SK-N-SH treated with all-trans-retinoic acid at 6 μM for 48 hours (cell line): ENCODE data around the gene NPLOC4.

Experiments used
- ATAC-seq: fragments of 200-7000 bp; cut with Tn5 transposase; 3 replicates; pipeline ENCODE4 v1.9.1; 2020; ENCODE audit warnings: mild to moderate bottlenecking, moderate library complexity
- ARNTL ChIP-seq: fragments of 450-650 bp; formaldehyde crosslinking; IDR thresholded peaks from 2 replicates; pipeline ENCODE4 v1.5.0; 2020; ENCODE audit warnings: low read depth, mild to moderate bottlenecking, moderate library complexity, borderline replicate concordance
- BACH2 ChIP-seq: fragments of 250-450 bp; sonication (Bioruptor Pico); IDR thresholded peaks from 2 replicates; pipeline ENCODE4 v1.9.0; 2021; ENCODE audit warnings: mild to moderate bottlenecking, borderline replicate concordance
- CSDC2 ChIP-seq: fragments of 250-450 bp; sonication (Bioruptor Pico); IDR thresholded peaks from 2 replicates; pipeline ENCODE4 v1.5.0; 2020; ENCODE audit warnings: mild to moderate bottlenecking, moderate library complexity
- ESRRG ChIP-seq: fragments of 250-450 bp; sonication (Bioruptor Pico); IDR thresholded peaks from 2 replicates; pipeline ENCODE4 v1.6.1; 2021; ENCODE audit warnings: mild to moderate bottlenecking
- GLIS3 ChIP-seq: fragments of 250-450 bp; sonication (Bioruptor Pico); IDR thresholded peaks from 2 replicates; pipeline ENCODE4 v1.5.0; 2020; ENCODE audit warnings: mild to moderate bottlenecking, moderate library complexity
- ISL1 ChIP-seq: fragments of 250-450 bp; sonication (Bioruptor Pico); IDR thresholded peaks from 2 replicates; pipeline ENCODE4 v2.1.2; 2022; ENCODE audit warnings: mild to moderate bottlenecking, moderate library complexity
- OSR1 ChIP-seq: fragments of 250-450 bp; sonication (Bioruptor Pico); IDR thresholded peaks from 2 replicates; pipeline ENCODE4 v1.8.0; 2022; ENCODE audit warnings: moderate library complexity, mild to moderate bottlenecking, inconsistent platforms
- PATZ1 ChIP-seq: fragments of 250-450 bp; sonication (Bioruptor Pico); IDR thresholded peaks from 2 replicates; pipeline ENCODE4 v1.8.0; 2020; ENCODE audit warnings: mild to moderate bottlenecking, moderate library complexity, borderline replicate concordance
- PPARA ChIP-seq: fragments of 250-450 bp; sonication (Bioruptor Pico); IDR thresholded peaks from 2 replicates; pipeline ENCODE4 v1.5.0; 2020; ENCODE audit warnings: mild to moderate bottlenecking, borderline replicate concordance
- SNAI2 ChIP-seq: fragments of 250-450 bp; sonication (Bioruptor Pico); IDR thresholded peaks from 2 replicates; pipeline ENCODE4 v1.5.0; 2020; ENCODE audit warnings: mild to moderate bottlenecking, moderate library complexity
- TCF4 ChIP-seq: fragments of 250-450 bp; sonication (Bioruptor Pico); IDR thresholded peaks from 2 replicates; pipeline ENCODE4 v1.8.0; 2021; ENCODE audit warnings: mild to moderate bottlenecking, moderate library complexity, borderline replicate concordance
- TOX ChIP-seq: fragments of 250-450 bp; sonication (Bioruptor Pico); IDR thresholded peaks from 2 replicates; pipeline ENCODE4 v1.8.0; 2021; ENCODE audit warnings: mild to moderate bottlenecking, moderate library complexity, borderline replicate concordance
- TSHZ2 ChIP-seq: fragments of 250-450 bp; sonication (Bioruptor Pico); IDR thresholded peaks from 2 replicates; pipeline ENCODE4 v1.5.0; 2020; ENCODE audit warnings: mild to moderate bottlenecking, moderate library complexity
- ZC3H10 ChIP-seq: fragments of 250-450 bp; sonication (Bioruptor Pico); IDR thresholded peaks from 2 replicates; pipeline ENCODE4 v1.5.1; 2021; ENCODE audit warnings: mild to moderate bottlenecking, moderate library complexity
- ZFP3 ChIP-seq: fragments of 250-450 bp; sonication (Bioruptor Pico); IDR thresholded peaks from 2 replicates; pipeline ENCODE4 v1.5.0; 2020; ENCODE audit warnings: mild to moderate bottlenecking, moderate library complexity
- ZFP30 ChIP-seq: fragments of 450-650 bp; formaldehyde crosslinking; IDR thresholded peaks from 2 replicates; pipeline ENCODE4 v1.5.0; 2022; ENCODE audit warnings: mild to moderate bottlenecking, moderate library complexity
- ZNF565 ChIP-seq: fragments of 450-650 bp; formaldehyde crosslinking; conservative IDR thresholded peaks from 2 replicates; pipeline ENCODE4 v1.5.0; 2020; ENCODE audit warnings: low read depth, mild to moderate bottlenecking, moderate library complexity
- ZNF8 ChIP-seq: fragments of 450-650 bp; formaldehyde crosslinking; IDR thresholded peaks from 2 replicates; pipeline ENCODE4 v1.5.0; 2020; ENCODE audit warnings: mild to moderate bottlenecking, moderate library complexity
- TF ChIP-seq, protein P1 (sequence below): fragments of 250-450 bp; sonication (Bioruptor Pico); IDR thresholded peaks from 2 replicates; pipeline ENCODE4 v1.5.1; 2021; ENCODE audit warnings: mild to moderate bottlenecking, moderate library complexity

NPLOC4 gene

GRCh38 chr17:81528651-81529436 lies 108.1 kb downstream of the NPLOC4 start:
- peak; percentile 1; the same call in 2 of the 3 replicates for ATAC-seq
- TF ChIP-seq CSDC2 (CRISPR knock-in tag) (no peak), PATZ1 (CRISPR knock-in tag) (no peak), GLIS3 (CRISPR knock-in tag) (no peak), ZFP30 (no peak), ZNF565 (CRISPR knock-in tag) (no peak), TOX (CRISPR knock-in tag) (no peak), ISL1 (CRISPR knock-in tag) (no peak), ESRRG (CRISPR knock-in tag) (no peak), ZC3H10 (CRISPR knock-in tag) (no peak), ZNF8 (CRISPR knock-in tag) (no peak), SNAI2 (no peak), TCF4 (no peak), ARNTL (CRISPR knock-in tag) (no peak), OSR1 (CRISPR knock-in tag) (no peak), PPARA (CRISPR knock-in tag) (no peak), BACH2 (CRISPR knock-in tag) (no peak)
- TF ChIP-seq, protein P1, sequence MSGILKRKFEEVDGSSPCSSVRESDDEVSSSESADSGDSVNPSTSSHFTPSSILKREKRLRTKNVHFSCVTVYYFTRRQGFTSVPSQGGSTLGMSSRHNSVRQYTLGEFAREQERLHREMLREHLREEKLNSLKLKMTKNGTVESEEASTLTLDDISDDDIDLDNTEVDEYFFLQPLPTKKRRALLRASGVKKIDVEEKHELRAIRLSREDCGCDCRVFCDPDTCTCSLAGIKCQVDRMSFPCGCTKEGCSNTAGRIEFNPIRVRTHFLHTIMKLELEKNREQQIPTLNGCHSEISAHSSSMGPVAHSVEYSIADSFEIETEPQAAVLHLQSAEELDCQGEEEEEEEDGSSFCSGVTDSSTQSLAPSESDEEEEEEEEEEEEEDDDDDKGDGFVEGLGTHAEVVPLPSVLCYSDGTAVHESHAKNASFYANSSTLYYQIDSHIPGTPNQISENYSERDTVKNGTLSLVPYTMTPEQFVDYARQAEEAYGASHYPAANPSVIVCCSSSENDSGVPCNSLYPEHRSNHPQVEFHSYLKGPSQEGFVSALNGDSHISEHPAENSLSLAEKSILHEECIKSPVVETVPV (CRISPR knock-in tag): no peak

GRCh38 chr17:81528384-81528650 lies 108.6 kb downstream of the NPLOC4 start:
- ATAC-seq: no peak
- TF ChIP-seq BACH2 (CRISPR knock-in tag): no peak
- no peak for TF ChIP-seq TSHZ2 (CRISPR knock-in tag)
- TF ChIP-seq PPARA (CRISPR knock-in tag): no peak

DNA sequence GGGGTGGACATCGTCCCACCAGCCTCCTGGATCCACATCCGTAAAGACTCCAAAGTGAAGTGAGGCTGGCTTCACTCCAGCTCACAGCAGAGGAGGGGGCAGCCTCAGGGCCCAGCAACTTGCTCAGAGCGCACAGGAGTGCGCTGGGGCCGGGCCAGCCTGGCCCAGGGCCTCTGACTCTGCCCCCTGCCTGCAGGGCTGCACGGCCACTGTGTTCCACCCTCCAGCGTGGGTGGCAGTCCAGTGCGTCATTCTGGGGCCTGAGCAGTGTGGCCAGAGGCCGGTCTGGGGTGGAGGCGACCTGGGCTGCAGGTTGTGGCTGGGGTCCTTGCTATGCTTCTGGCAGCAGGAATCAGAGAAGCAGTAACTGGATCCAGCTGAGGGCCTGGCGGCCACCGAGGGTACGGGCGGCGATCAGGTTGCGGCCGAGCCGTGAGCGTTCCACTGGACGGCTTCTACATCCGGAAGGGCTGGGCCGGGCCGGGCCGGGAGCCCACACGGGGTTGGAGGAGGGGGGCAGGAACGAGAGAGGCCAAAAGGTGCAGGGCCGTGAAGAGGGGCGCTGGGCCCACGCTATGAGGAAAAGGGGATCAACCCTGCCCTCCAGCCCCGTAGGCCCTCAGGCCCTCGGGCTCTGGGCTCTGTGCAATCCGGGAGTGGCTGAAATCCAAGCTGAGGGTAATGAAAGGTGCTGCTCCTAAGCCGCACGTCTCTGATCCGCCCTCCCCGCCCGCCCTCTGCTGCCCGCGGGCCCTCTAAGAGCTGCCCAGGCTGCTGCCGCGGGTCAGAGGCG lies 109.1 kb downstream of the NPLOC4 start, which contains the start of gene FSCN2:
Gene FSCN2, plus strand, starts transcription at position 787 of the 793 bp plus-strand sequence. CDS start 155 bp downstream, outside the sequence.
- ATAC-seq: peak; percentile 14
- TF ChIP-seq SNAI2: no peak
- no peak for TF ChIP-seq ZFP3 (CRISPR knock-in tag)
- TF ChIP-seq TCF4: no peak
- no peak for TF ChIP-seq TSHZ2 (CRISPR knock-in tag)
- no peak for TF ChIP-seq PPARA (CRISPR knock-in tag)
- TF ChIP-seq ZFP30: no peak
- TF ChIP-seq, all 23 proteins: peak for 0
